ENCODE measurements around the gene UBAP2.

DNA sequence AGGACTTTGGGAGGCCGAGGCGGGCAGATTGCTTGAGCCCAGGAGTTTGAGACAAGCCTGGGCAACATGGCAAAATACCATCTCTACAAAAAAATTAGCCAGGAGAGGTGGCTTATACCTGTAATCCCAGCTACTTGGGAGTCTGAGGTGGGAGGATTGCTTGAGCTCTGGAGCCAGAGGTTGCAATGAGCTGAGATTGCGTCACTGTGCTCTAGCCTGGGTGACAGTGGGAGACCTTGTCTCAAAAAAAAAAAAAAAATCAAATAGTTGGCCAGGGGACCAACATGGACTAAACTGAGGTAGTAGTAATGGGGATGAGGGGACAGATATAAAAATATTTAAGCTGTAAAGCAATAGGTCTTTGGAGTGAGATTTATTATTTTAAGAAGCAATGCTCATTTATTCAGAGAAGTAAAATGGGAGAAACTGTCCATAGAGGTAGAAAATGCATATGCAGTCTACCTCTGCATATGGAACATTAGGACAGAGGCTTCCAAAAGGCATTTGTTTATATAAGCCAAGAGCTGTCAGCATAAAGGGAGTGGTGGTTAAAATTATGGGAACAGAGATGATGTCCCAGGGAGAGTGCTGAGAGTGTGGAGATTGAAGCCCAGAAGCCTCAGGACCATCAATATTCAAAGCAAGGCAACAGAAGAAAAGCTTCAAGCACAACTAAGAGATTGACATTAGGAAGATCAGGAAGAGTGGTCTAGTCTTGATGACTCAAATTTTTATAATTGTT, 133.6 kb downstream of the UBAP2 start:
- TF ChIP-seq, protein P1, sequence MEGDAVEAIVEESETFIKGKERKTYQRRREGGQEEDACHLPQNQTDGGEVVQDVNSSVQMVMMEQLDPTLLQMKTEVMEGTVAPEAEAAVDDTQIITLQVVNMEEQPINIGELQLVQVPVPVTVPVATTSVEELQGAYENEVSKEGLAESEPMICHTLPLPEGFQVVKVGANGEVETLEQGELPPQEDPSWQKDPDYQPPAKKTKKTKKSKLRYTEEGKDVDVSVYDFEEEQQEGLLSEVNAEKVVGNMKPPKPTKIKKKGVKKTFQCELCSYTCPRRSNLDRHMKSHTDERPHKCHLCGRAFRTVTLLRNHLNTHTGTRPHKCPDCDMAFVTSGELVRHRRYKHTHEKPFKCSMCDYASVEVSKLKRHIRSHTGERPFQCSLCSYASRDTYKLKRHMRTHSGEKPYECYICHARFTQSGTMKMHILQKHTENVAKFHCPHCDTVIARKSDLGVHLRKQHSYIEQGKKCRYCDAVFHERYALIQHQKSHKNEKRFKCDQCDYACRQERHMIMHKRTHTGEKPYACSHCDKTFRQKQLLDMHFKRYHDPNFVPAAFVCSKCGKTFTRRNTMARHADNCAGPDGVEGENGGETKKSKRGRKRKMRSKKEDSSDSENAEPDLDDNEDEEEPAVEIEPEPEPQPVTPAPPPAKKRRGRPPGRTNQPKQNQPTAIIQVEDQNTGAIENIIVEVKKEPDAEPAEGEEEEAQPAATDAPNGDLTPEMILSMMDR (IDR thresholded peaks at IDR 0.05; ENCODE audit: low read length): no peak
- no peak for TF ChIP-seq EZH2 (IDR thresholded peaks at IDR 0.05; ENCODE audit: borderline replicate concordance, low read length)

Measured in OCI-LY1 (cell line).